Measurements from ENCODE around the gene EPB42. TPM values are rescaled to one million over a fixed set of nuclear protein-coding genes. Genes with fewer than 3 reads are reported as not detected.

Gene EPB42
- total RNA-seq, 4 donors from 2014 or later: not detected

- TF ChIP-seq CTCF (IDR thresholded peaks at IDR 0.05) (no peak), POLR2A (IDR thresholded peaks at IDR 0.05) (no peak)
These were observed 28.9 kb upstream of the EPB42 start for GRCh38 chr15:43249699-43250203.

GRCh38 chr15:43249236-43249635 lies 28.4 kb upstream of the EPB42 start:
- 72 to 78% methylated on average over 2 of the region's 2 CpGs for whole genome bisulfite sequencing, 2 donors
- no peaks in the 10 kb centered on the region for H3K36me3 ChIP-seq
- DNase-seq: no peak
- peaks cover 0 to 7% of the 10 kb centered on the region in 2 donors for H3K4me1 ChIP-seq
- H3K27ac ChIP-seq: no peak overlapping the region
- intact Hi-C loops (cut with DNase I): no loop called here
- H3K4me3 ChIP-seq (replicated peaks in 1 of 3): no peak overlapping the region
- no peaks in the 10 kb centered on the region for H3K27me3 ChIP-seq
- TF ChIP-seq CTCF (IDR thresholded peaks at IDR 0.05) (no peak), POLR2A (IDR thresholded peaks at IDR 0.05) (no peak)
- H3K9me3 ChIP-seq: no peaks in the 10 kb centered on the region

More at GRCh38 chr15:43249699-43250203, 28.9 kb upstream of the EPB42 start:
- no peak for DNase-seq
- no peak overlapping the region for H3K4me3 ChIP-seq (replicated peaks in 1 of 3)
- 60 to 75% methylated on average over 5 of the region's 5 CpGs for WGBS, 2 donors
- H3K4me1 ChIP-seq: peaks cover 0 to 7% of the 10 kb centered on the region in 2 donors
- H3K36me3 ChIP-seq: no peaks in the 10 kb centered on the region
- H3K27me3 ChIP-seq: no peaks in the 10 kb centered on the region
- H3K9me3 ChIP-seq: no peaks in the 10 kb centered on the region
- H3K27ac ChIP-seq: no peak overlapping the region
- intact Hi-C loops (cut with DNase I): no loop called here

- Histone ChIP-seq H3K4me1 (no peaks in the 10 kb centered on the region), H3K27me3 (no peaks in the 10 kb centered on the region), H3K36me3 (no peaks in the 10 kb centered on the region), H3K9me3 (no peaks in the 10 kb centered on the region), H3K27ac (no peak overlapping the region), H3K4me3 (replicated peaks in 1 of 3) (no peak overlapping the region)
- DNase-seq: no peak
- WGBS, 2 donors: 75 to 77% methylated on average over 6 of the region's 6 CpGs
- intact Hi-C loops (cut with DNase I): no loop called here
- TF ChIP-seq CTCF (IDR thresholded peaks at IDR 0.05) (no peak), POLR2A (IDR thresholded peaks at IDR 0.05) (no peak)
These were observed 25.5 kb upstream of the EPB42 start for GRCh38 chr15:43246261-43246774.

GRCh38 chr15:43244092-43244491 lies 23.3 kb upstream of the EPB42 start:
- Histone ChIP-seq H3K27ac (no peak overlapping the region), H3K4me3 (replicated peaks in 1 of 3) (no peak overlapping the region), H3K9me3 (no peaks in the 10 kb centered on the region), H3K27me3 (no peaks in the 10 kb centered on the region), H3K36me3 (no peaks in the 10 kb centered on the region), H3K4me1 (no peaks in the 10 kb centered on the region)
- intact Hi-C loops (cut with DNase I): no loop called here
- DNase-seq: no peak
- WGBS, 2 donors: 91 to 92% methylated on average over 4 of the region's 4 CpGs
- TF ChIP-seq POLR2A (IDR thresholded peaks at IDR 0.05): no peak
- no peak for TF ChIP-seq CTCF (IDR thresholded peaks at IDR 0.05)

- Histone ChIP-seq H3K27me3 (no peaks in the 10 kb centered on the region), H3K36me3 (no peaks in the 10 kb centered on the region), H3K27ac (no peak overlapping the region), H3K4me3 (replicated peaks in 1 of 3) (no peak overlapping the region), H3K4me1 (no peaks in the 10 kb centered on the region), H3K9me3 (no peaks in the 10 kb centered on the region)
- WGBS, 2 donors: 67 to 68% methylated on average over 2 of the region's 2 CpGs
- intact Hi-C loops (cut with DNase I): no loop called here
- no peak for DNase-seq
- TF ChIP-seq POLR2A (IDR thresholded peaks at IDR 0.05): no peak
- no peak for TF ChIP-seq CTCF (IDR thresholded peaks at IDR 0.05)
These were observed 22.3 kb upstream of the EPB42 start for GRCh38 chr15:43243020-43243645.

Measured in thyroid gland (tissue), 4 donors.